Left renal cortex interstitium (tissue), 4 donors: Measurements from ENCODE around the gene LEMD2. TPM values are rescaled to one million over a fixed set of nuclear protein-coding genes. Genes with fewer than 3 reads are reported as not detected.

Source experiments
- DNase-seq, 4 donors: peaks; one replicate each; pipeline ENCODE4 v3.0.0-alpha.2; 2013; ENCODE audit warnings: low read depth in 4 of 4, low spot score in 2 of 4, missing footprints in 1 of 4
- polyA plus RNA-seq, 4 donors: library from polyadenylated mRNA; unstranded; fragments of 120-200 nt; gene quantifications; one replicate each; pipeline ENCODE4 v1.2.1, GENCODE V29; 2013; ENCODE audit not compliant: insufficient read length in 4 of 4

LEMD2 gene
- polyA plus RNA-seq, 4 donors, result 62.3 to 82.4 (median 71.2) TPM

- DNase-seq, result no peak
These were observed 63.7 kb downstream of the LEMD2 start for GRCh38 chr6:33725222-33725621.

GRCh38 chr6:33724102-33725023 is 64.6 kb downstream of the LEMD2 start:
- no peak for DNase-seq

GRCh38 chr6:33723371-33724085 is 65.4 kb downstream of the LEMD2 start:
- no peak for DNase-seq

- no peak for DNase-seq
These were observed 66.8 kb downstream of the LEMD2 start for GRCh38 chr6:33722103-33722623.

GRCh38 chr6:33721508-33721907 is 67.4 kb downstream of the LEMD2 start:
- DNase-seq, result no peak

Other genes starting within 250 kb of the LEMD2 start
- 10 to 100 TPM; 20.2 to 28.4 (median 23.2) TPM for gene BAK1, start 208.9 kb downstream of the LEMD2 start, polyA plus RNA-seq
- gene ITPR3, start 167.8 kb downstream of the LEMD2 start, polyA plus RNA-seq, result 10 to 100 TPM in 1 of 4 donors, 1 to 10 TPM in 3; 7.9 to 10.4 (median 8.4) TPM
- gene UQCC2, start 77.4 kb downstream of the LEMD2 start, polyA plus RNA-seq, result 10 to 100 TPM; 55.9 to 87.9 (median 59.4) TPM
- gene IP6K3, start 42.2 kb downstream of the LEMD2 start, polyA plus RNA-seq, result 1 to 10 TPM in 1 of 4 donors, under 1 TPM in 3; 0.91 to 1.2 (median 0.94) TPM
- gene MLN, start 14.9 kb upstream of the LEMD2 start, polyA plus RNA-seq, result 1 to 10 TPM; 1.3 to 2.4 (median 1.5) TPM